HEK293T (cell line): ENCODE results near the gene ADA.
A peak's percentile ranks its signal among the peaks of the same experiment; 100 is the strongest.
"Not testable (repeated sequence)": the region's sequence is repeated elsewhere in the genome, so short reads cannot be mapped to it uniquely, and the experiment has no call there.

Experiments used
- CTCF ChIA-PET: fragments of 350-600 bp; formaldehyde crosslinking; extraction: SDS; loops from one replicate; lab custom pipeline; 2021; ENCODE audit warnings: antibody characterized with exemption, inconsistent platforms; lab: Yijun Ruan, JAX
- POLR2A ChIA-PET: fragments of 350-600 bp; formaldehyde crosslinking; extraction: SDS; loops from one replicate; lab custom pipeline; 2020; ENCODE audit warnings: antibody characterized with exemption, inconsistent platforms; lab: Yijun Ruan, JAX
- DNase-seq: peaks from one replicate; pipeline ENCODE4 v3.0.0; 2012; ENCODE audit warnings: mixed read lengths; ENCODE audit errors: extremely low spot score
- ARNT ChIP-seq: fragments of 450-650 bp; IDR thresholded peaks from 2 replicates; pipeline ENCODE4 v1.6.1; 2017; ENCODE audit warnings: mild to moderate bottlenecking
- BHLHE40 ChIP-seq: fragments of 450-650 bp; IDR thresholded peaks from 2 replicates; pipeline ENCODE4 v1.6.1; 2016; ENCODE audit warnings: mild to moderate bottlenecking, moderate library complexity, borderline replicate concordance
- CTBP1 ChIP-seq: fragments of 450-650 bp; IDR thresholded peaks from 2 replicates; pipeline ENCODE4 v1.6.1; 2016; ENCODE audit warnings: borderline replicate concordance
- ELF4 ChIP-seq: fragments of 450-650 bp; IDR thresholded peaks from 2 replicates; pipeline ENCODE4 v1.6.1; 2017; ENCODE audit warnings: antibody characterized with exemption
- FOXA1 ChIP-seq: fragments of 450-650 bp; IDR thresholded peaks from 2 replicates; pipeline ENCODE4 v1.6.1; 2016; ENCODE audit warnings: mild to moderate bottlenecking
- FOXK2 ChIP-seq: fragments of 450-650 bp; IDR thresholded peaks from 2 replicates; pipeline ENCODE4 v1.6.1; 2016; ENCODE audit warnings: mild to moderate bottlenecking
- FOXM1 ChIP-seq: fragments of 450-650 bp; IDR thresholded peaks from 2 replicates; pipeline ENCODE4 v1.6.1; 2017; ENCODE audit warnings: mild to moderate bottlenecking, borderline replicate concordance
- HDGF ChIP-seq: fragments of 450-650 bp; IDR thresholded peaks from 2 replicates; pipeline ENCODE4 v1.6.1; 2017; ENCODE audit warnings: antibody characterized with exemption, borderline replicate concordance
- L3MBTL2 ChIP-seq: fragments of 450-650 bp; conservative IDR thresholded peaks from 2 replicates; pipeline ENCODE4 v1.6.1; 2016; ENCODE audit warnings: mild to moderate bottlenecking
- LEF1 ChIP-seq: fragments of 450-650 bp; IDR thresholded peaks from 2 replicates; pipeline ENCODE4 v1.6.1; 2017; ENCODE audit warnings: mild to moderate bottlenecking, borderline replicate concordance
- NFRKB ChIP-seq: fragments of 450-650 bp; IDR thresholded peaks from 2 replicates; pipeline ENCODE4 v1.6.1; 2016; ENCODE audit warnings: mild to moderate bottlenecking, moderate library complexity
- PKNOX1 ChIP-seq: fragments of 450-650 bp; IDR thresholded peaks from 2 replicates; pipeline ENCODE4 v1.6.1; 2016
- SP1 ChIP-seq: fragments of 450-650 bp; IDR thresholded peaks from 2 replicates; pipeline ENCODE4 v1.6.1; 2017
- SUZ12 ChIP-seq: fragments of 450-650 bp; IDR thresholded peaks from 2 replicates; pipeline ENCODE4 v1.6.1; 2016; ENCODE audit warnings: mild to moderate bottlenecking
- TARDBP ChIP-seq: fragments of 450-650 bp; IDR thresholded peaks from 2 replicates; pipeline ENCODE4 v1.6.1; 2016
- ZNF384 ChIP-seq: fragments of 450-650 bp; IDR thresholded peaks from 2 replicates; pipeline ENCODE4 v1.6.1; 2016

Gene ADA

GRCh38 chr20:44651684-44652423 is at the start of gene ADA:
ADA (minus strand) TSS chr20:44651699; CDS start chr20:44651607, 92 bp downstream.
- ChIA-PET CTCF (interaction anchor here (0.6 kb wide), 1 partner anchor 146 kb away, joined by 3 read pairs; no protein-coding TSS in a partner anchor), POLR2A (interaction anchor here (0.6 kb wide), 1 partner anchor 31 kb away, joined by 4 read pairs; no protein-coding TSS in a partner anchor)
- no peak for TF ChIP-seq PKNOX1
- no peak for TF ChIP-seq FOXA1
- TF ChIP-seq L3MBTL2: no peak; the same call in 1 of the 2 replicates
- no peak for TF ChIP-seq NFRKB
- no peak for TF ChIP-seq SP1
- no peak for TF ChIP-seq ELF4
- TF ChIP-seq FOXM1: no peak
- TF ChIP-seq ZNF384: no peak
- no peak for TF ChIP-seq FOXK2
- no peak for TF ChIP-seq ARNT
- TF ChIP-seq HDGF: no peak
- TF ChIP-seq SUZ12: no peak
- no peak for TF ChIP-seq TARDBP
- TF ChIP-seq BHLHE40: no peak
- TF ChIP-seq LEF1: no peak
- TF ChIP-seq CTBP1: no peak
- peak; percentile 69 for DNase-seq

DNA sequence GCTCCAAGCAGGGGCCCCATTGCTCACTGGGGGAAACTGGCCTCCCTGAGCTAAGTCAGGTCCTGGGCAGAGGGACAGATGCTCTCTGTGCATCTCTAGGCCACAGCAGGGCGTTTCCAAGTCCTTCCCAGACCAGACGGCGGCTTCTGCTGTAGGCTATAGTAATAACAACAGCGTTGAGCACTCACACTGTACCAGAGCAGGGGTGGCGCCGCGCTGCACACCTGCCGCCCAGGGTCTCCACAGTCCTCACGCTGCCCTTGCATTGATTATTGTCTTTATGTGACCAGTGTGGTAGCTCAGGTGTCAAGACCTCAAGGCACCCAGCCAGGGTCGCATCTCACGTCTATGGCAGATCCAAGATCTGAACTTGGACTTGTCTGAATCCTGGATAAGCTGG is 48.8 kb upstream of the ADA start:
- ChIA-PET POLR2A (no interaction called here), CTCF (interaction anchor here (0.6 kb wide), 1 partner anchor 47 kb away, joined by 3 read pairs; no protein-coding TSS in a partner anchor)
- DNase-seq: no peak
- TF ChIP-seq ARNT (no peak), FOXA1 (no peak), FOXK2 (no peak), NFRKB (no peak), CTBP1 (no peak), PKNOX1 (no peak), L3MBTL2 (no peak), HDGF (no peak), SUZ12 (no peak), ELF4 (no peak), ZNF384 (no peak)

DNA sequence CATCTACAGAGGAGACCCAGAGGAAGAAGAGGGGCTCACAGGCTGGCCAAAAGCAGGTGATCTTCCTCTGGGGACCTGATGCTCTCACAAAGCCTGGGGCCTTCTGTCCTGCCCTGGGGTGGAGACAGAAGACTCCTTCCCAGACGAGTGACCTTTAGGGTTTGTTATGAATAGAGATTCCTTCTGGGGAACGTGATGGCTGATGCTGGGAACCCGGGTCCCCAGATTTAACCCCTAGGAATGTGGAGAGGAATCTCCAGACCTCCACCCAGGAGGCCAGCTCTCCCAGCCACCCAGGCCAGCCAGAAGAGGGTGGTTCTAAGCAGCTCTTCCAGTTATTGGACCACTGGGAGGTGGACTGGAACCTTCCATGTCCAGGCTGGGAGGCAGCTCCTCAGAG is 46.9 kb upstream of the ADA start:
- POLR2A ChIA-PET: no interaction called here
- CTCF ChIA-PET: no interaction called here
- DNase-seq: no peak
- TF ChIP-seq NFRKB (no peak), FOXM1 (no peak), ELF4 (no peak), HDGF (no peak), FOXA1 (no peak), TARDBP (no peak), SUZ12 (no peak), CTBP1 (no peak), BHLHE40 (no peak), PKNOX1 (no peak), FOXK2 (no peak), SP1 (no peak), ARNT (no peak), LEF1 (no peak), L3MBTL2 (no peak)

GRCh38 chr20:44697041-44697440 is 45.5 kb upstream of the ADA start:
- CTCF ChIA-PET: interaction anchor here (0.7 kb wide), 2 partner anchors 26 to 200 kb away, joined by 3 read pairs; no protein-coding TSS in a partner anchor
- POLR2A ChIA-PET, DNase-seq: not testable (repeated sequence)

DNA sequence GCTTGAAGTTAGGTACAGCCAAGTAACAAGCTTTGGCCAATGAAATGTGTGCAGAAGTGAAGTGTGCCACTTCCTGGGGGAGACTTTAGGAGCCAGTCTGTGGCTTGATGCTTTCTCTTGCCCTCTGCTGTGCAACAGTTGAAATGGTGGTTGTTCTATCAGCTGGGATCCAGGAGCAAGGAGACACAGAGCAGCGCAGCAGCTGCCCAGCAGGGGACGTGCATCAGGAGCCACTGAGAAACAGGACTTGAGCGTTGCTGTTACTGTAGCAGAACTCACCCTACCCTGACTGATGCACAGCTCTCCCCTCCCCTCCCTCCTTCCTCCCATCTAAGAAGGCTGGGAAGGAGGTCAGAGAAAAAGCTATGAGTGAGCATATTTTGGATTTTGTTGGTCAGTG is 44.8 kb upstream of the ADA start:
- ChIA-PET POLR2A (no interaction called here), CTCF (interaction anchor here (0.7 kb wide), 1 partner anchor 27 kb away, joined by 3 read pairs; no protein-coding TSS in a partner anchor)

More for the DNA sequence above, 44.8 kb upstream of the ADA start:
- no peak for DNase-seq
- TF ChIP-seq TARDBP (no peak), ELF4 (no peak), FOXM1 (no peak), LEF1 (no peak), SP1 (no peak), HDGF (no peak), CTBP1 (no peak), NFRKB (no peak), FOXK2 (no peak), FOXA1 (no peak), BHLHE40 (no peak), ARNT (no peak), PKNOX1 (no peak), SUZ12 (no peak)
